Liver (tissue), 9 donors: ENCODE data around the gene UPF1. TPM values are rescaled to one million over a fixed set of nuclear protein-coding genes. Genes with fewer than 3 reads are reported as not detected.

Experiments used
- DNase-seq: peaks from one replicate; pipeline ENCODE4 v3.0.0-alpha.2; 2017; ENCODE audit warnings: low spot score
- H3K27ac ChIP-seq, 2 donors: one replicate each; pipeline ENCODE4 v1.7.0; 2013; ENCODE audit warnings: inconsistent platforms in 2 of 2, low read length in 2 of 2, control low read depth in 1 of 2, low read depth in 1 of 2, mild to moderate bottlenecking in 1 of 2
- H3K27me3 ChIP-seq, 4 donors: one replicate each; pipeline versions ENCODE4 v1.6.1 to v1.7.0; 2013; ENCODE audit warnings: low read length in 3 of 4, inconsistent platforms in 1 of 4, mild to moderate bottlenecking in 1 of 4, moderate library complexity in 1 of 4; ENCODE audit not compliant: control insufficient read depth in 4 of 4, insufficient read depth in 4 of 4
- H3K36me3 ChIP-seq, 4 donors: one replicate each; pipeline versions ENCODE4 v1.6.1 to v1.7.0; 2013; ENCODE audit warnings: low read length in 3 of 4, mild to moderate bottlenecking in 3 of 4, low read depth in 1 of 4, moderate library complexity in 1 of 4; ENCODE audit not compliant: control insufficient read depth in 4 of 4, insufficient read depth in 3 of 4
- H3K4me1 ChIP-seq, 4 donors: one replicate each; pipeline versions ENCODE4 v1.6.1 to v1.7.0; 2013; ENCODE audit warnings: low read length in 3 of 4, mild to moderate bottlenecking in 3 of 4, moderate library complexity in 1 of 4; ENCODE audit not compliant: control insufficient read depth in 4 of 4, insufficient read depth in 4 of 4
- H3K4me3 ChIP-seq, 3 donors: one replicate each; pipeline versions ENCODE4 v1.6.1 to v1.7.0; 2013; ENCODE audit warnings: low read length in 3 of 3, control low read depth in 1 of 3, low read depth in 1 of 3, mild to moderate bottlenecking in 1 of 3
- H3K9ac ChIP-seq, 2 donors: one replicate each; pipeline ENCODE4 v1.7.0; 2013; ENCODE audit warnings: low read length in 2 of 2, mild to moderate bottlenecking in 2 of 2, moderate library complexity in 2 of 2, control low read depth in 1 of 2, low read depth in 1 of 2
- H3K9me3 ChIP-seq, 4 donors: one replicate each; pipeline versions ENCODE4 v1.6.1 to v1.7.0; 2013; ENCODE audit warnings: low read length in 3 of 4; ENCODE audit not compliant: control insufficient read depth in 4 of 4
- CTCF ChIP-seq: fragments of 150-350 bp; IDR thresholded peaks from 2 replicates; pipeline ENCODE4 v1.5.1; 2017; ENCODE audit warnings: improper control_type of control experiment, low read depth, low read length; ENCODE audit not compliant: missing input control
- EGR1 ChIP-seq, 2 donors: IDR thresholded peaks; 2 replicates each; pipeline ENCODE4 v1.6.1; 2016 to 2018; ENCODE audit warnings: antibody characterized with exemption in 2 of 2, low read depth in 2 of 2
- FOXA1 ChIP-seq: IDR thresholded peaks from 2 replicates; pipeline ENCODE4 v1.6.1; 2016; ENCODE audit warnings: antibody characterized with exemption
- FOXA2 ChIP-seq: IDR thresholded peaks from 2 replicates; pipeline ENCODE4 v1.6.1; 2016; ENCODE audit warnings: antibody characterized with exemption
- GABPA ChIP-seq, 2 donors: IDR thresholded peaks in 1 of 2; conservative IDR thresholded peaks in 1 of 2; 2 replicates each; pipeline ENCODE4 v1.6.1; 2016; ENCODE audit warnings: antibody characterized with exemption in 2 of 2, mild to moderate bottlenecking in 1 of 2, moderate library complexity in 1 of 2
- HNF4A ChIP-seq, 2 donors: conservative IDR thresholded peaks; 2 replicates each; pipeline ENCODE4 v1.6.1; 2016; ENCODE audit warnings: antibody characterized with exemption in 2 of 2, mild to moderate bottlenecking in 2 of 2
- HNF4G ChIP-seq: IDR thresholded peaks from 2 replicates; pipeline ENCODE4 v1.6.1; 2016; ENCODE audit warnings: antibody characterized with exemption
- JUND ChIP-seq, 2 donors: IDR thresholded peaks; 2 replicates each; pipeline ENCODE4 v1.6.1; 2016; ENCODE audit warnings: antibody characterized with exemption in 2 of 2
- NR2F2 ChIP-seq: IDR thresholded peaks from 2 replicates; pipeline ENCODE4 v1.6.1; 2016; ENCODE audit warnings: antibody characterized with exemption
- RAD21 ChIP-seq, 2 donors: IDR thresholded peaks; 2 replicates each; pipeline ENCODE4 v1.6.1; 2016; ENCODE audit warnings: antibody characterized with exemption in 2 of 2, mild to moderate bottlenecking in 2 of 2
- RXRA ChIP-seq, 2 donors: IDR thresholded peaks; 2 replicates each; pipeline ENCODE4 v1.6.1; 2017 to 2018; ENCODE audit warnings: antibody characterized with exemption in 2 of 2, mild to moderate bottlenecking in 1 of 2
- SP1 ChIP-seq: IDR thresholded peaks from 2 replicates; pipeline ENCODE4 v1.6.1; 2018; ENCODE audit warnings: antibody characterized with exemption, mild to moderate bottlenecking
- TAF1 ChIP-seq: conservative IDR thresholded peaks from 2 replicates; pipeline ENCODE4 v1.6.1; 2016; ENCODE audit warnings: antibody characterized with exemption, mild to moderate bottlenecking
- YY1 ChIP-seq: IDR thresholded peaks from 2 replicates; pipeline ENCODE4 v1.6.1; 2016; ENCODE audit warnings: antibody characterized with exemption, mild to moderate bottlenecking
- WGBS: extraction: QIAGEN DNeasy Blood & Tissue Kit; methylation state at CpG from one replicate; pipeline ENCODE4 v1.1.7; 2013; 5-methylcytosine and 5-hydroxymethylcytosine counted together
- polyA plus RNA-seq, 2 donors: library from polyadenylated mRNA; stranded (reverse) in 1 of 2; unstranded in 1 of 2; fragments of 200-250 nt in 1 of 2; fragments of >200 nt in 1 of 2; fragmentation: Nextera tagmentation in 1 of 2; extraction: Ambion mirVana in 1 of 2; gene quantifications; one replicate each; pipeline versions ENCODE4 v1.2.1 to v1.2.3, GENCODE V29; 2013 to 2015
- total RNA-seq, 2 donors: library from RNA; depleted of rRNA; stranded (reverse); fragments of >200 nt; gene quantifications; one replicate each; pipeline ENCODE4 v1.2.3, GENCODE V29; 2014
- TF ChIP-seq, protein P1 (sequence below): IDR thresholded peaks from 2 replicates; pipeline ENCODE4 v1.6.1; 2016; ENCODE audit warnings: antibody characterized with exemption
- TF ChIP-seq, protein P2 (sequence below): IDR thresholded peaks from 2 replicates; pipeline ENCODE4 v1.6.1; 2016; ENCODE audit warnings: antibody characterized with exemption
- TF ChIP-seq, protein P3 (sequence below): IDR thresholded peaks from 2 replicates; pipeline ENCODE4 v1.6.1; 2016; ENCODE audit warnings: antibody characterized with exemption, mild to moderate bottlenecking
- TF ChIP-seq, protein P4 (sequence below): IDR thresholded peaks from 2 replicates; pipeline ENCODE4 v1.6.1; 2016; ENCODE audit warnings: antibody characterized with exemption
- donor health status: healthy.
- donor health status: healthy.
- donor health status: healthy.
- donor health status: healthy.
- donor health status: healthy.

The UPF1 gene
- total and polyA plus RNA-seq, 4 donors = 5.7 to 51.0 (median 35.2) TPM

DNA sequence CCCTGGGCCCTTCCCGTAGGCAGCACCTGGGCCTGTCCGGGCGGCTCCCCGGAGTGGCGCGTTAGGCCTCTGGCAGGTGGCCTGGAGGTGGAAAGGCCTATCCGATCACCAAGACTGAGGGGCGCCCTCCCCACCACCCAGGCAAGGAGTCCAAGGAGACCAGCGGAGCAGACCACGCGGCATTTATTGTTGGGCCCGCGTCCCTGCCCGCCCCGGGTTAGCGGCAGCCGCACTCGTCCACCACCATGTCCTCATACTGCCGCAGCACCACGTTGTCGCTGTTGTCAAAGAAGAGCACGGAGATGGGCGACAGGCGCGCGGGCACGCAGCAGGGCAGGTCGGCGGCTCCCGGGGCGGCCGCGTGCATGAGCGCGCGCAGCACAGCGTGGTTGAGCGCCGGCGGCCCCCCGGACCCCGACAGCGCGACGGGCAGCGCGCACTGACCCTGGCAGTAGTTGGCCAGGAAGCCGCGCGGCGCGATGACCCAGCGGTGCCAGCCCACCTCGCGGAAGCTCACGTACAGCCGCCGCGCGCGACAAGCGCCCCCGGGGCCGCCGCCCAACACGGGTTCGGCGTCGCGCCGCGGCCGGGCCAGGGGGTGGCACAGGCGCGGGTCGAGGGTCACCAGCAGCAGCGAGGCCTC, 36.7 kb downstream of the UPF1 start (continued):
- TF ChIP-seq CTCF (no peak), FOXA1 (no peak), HNF4G (no peak), RAD21 (IDR thresholded peaks at IDR 0.05) (no peak)

- no peak for DNase-seq
- H3K4me3 ChIP-seq = peak overlapping the region in 1 of 3 donors; percentile 22
- H3K36me3 ChIP-seq = peaks cover 11 to 35% (median 18%) of the 10 kb centered on the region in 4 donors
- no peak overlapping the region for H3K27ac ChIP-seq
- no peaks in the 10 kb centered on the region for H3K9me3 ChIP-seq
- 19% methylated on average over 71 of the region's 71 CpGs for WGBS
- H3K27me3 ChIP-seq = no peaks in the 10 kb centered on the region
- H3K9ac ChIP-seq = no peak overlapping the region
- peaks cover 0 to 17% (median 7%) of the 10 kb centered on the region in 4 donors for H3K4me1 ChIP-seq
- TF ChIP-seq RXRA (IDR thresholded peaks at IDR 0.05) (no peak), FOXA1 (no peak), NR2F2 (no peak), FOXA2 (no peak), HNF4A (conservative IDR thresholded peaks at IDR 0.05) (no peak), EGR1 (IDR thresholded peaks at IDR 0.05; ENCODE audit: low read depth in 2 of 2) (no peak), SP1 (no peak), HNF4G (no peak), CTCF (no peak), RAD21 (IDR thresholded peaks at IDR 0.05) (no peak), GABPA (IDR thresholded peaks at IDR 0.05 in 1 of 2, conservative IDR thresholded peaks at IDR 0.05 in 1 of 2) (no peak), YY1 (no peak), JUND (IDR thresholded peaks at IDR 0.05) (no peak), TAF1 (no peak)
- TF ChIP-seq, protein P1, sequence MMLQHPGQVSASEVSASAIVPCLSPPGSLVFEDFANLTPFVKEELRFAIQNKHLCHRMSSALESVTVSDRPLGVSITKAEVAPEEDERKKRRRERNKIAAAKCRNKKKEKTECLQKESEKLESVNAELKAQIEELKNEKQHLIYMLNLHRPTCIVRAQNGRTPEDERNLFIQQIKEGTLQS = no peak
- TF ChIP-seq, protein P2, sequence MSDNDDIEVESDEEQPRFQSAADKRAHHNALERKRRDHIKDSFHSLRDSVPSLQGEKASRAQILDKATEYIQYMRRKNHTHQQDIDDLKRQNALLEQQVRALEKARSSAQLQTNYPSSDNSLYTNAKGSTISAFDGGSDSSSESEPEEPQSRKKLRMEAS = no peak
- TF ChIP-seq, protein P3, sequence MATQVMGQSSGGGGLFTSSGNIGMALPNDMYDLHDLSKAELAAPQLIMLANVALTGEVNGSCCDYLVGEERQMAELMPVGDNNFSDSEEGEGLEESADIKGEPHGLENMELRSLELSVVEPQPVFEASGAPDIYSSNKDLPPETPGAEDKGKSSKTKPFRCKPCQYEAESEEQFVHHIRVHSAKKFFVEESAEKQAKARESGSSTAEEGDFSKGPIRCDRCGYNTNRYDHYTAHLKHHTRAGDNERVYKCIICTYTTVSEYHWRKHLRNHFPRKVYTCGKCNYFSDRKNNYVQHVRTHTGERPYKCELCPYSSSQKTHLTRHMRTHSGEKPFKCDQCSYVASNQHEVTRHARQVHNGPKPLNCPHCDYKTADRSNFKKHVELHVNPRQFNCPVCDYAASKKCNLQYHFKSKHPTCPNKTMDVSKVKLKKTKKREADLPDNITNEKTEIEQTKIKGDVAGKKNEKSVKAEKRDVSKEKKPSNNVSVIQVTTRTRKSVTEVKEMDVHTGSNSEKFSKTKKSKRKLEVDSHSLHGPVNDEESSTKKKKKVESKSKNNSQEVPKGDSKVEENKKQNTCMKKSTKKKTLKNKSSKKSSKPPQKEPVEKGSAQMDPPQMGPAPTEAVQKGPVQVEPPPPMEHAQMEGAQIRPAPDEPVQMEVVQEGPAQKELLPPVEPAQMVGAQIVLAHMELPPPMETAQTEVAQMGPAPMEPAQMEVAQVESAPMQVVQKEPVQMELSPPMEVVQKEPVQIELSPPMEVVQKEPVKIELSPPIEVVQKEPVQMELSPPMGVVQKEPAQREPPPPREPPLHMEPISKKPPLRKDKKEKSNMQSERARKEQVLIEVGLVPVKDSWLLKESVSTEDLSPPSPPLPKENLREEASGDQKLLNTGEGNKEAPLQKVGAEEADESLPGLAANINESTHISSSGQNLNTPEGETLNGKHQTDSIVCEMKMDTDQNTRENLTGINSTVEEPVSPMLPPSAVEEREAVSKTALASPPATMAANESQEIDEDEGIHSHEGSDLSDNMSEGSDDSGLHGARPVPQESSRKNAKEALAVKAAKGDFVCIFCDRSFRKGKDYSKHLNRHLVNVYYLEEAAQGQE = no peak
- TF ChIP-seq, protein P4, sequence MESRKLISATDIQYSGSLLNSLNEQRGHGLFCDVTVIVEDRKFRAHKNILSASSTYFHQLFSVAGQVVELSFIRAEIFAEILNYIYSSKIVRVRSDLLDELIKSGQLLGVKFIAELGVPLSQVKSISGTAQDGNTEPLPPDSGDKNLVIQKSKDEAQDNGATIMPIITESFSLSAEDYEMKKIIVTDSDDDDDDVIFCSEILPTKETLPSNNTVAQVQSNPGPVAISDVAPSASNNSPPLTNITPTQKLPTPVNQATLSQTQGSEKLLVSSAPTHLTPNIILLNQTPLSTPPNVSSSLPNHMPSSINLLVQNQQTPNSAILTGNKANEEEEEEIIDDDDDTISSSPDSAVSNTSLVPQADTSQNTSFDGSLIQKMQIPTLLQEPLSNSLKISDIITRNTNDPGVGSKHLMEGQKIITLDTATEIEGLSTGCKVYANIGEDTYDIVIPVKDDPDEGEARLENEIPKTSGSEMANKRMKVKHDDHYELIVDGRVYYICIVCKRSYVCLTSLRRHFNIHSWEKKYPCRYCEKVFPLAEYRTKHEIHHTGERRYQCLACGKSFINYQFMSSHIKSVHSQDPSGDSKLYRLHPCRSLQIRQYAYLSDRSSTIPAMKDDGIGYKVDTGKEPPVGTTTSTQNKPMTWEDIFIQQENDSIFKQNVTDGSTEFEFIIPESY = no peak
Observed at GRCh38 chr19:18869023-18869618, 37.4 kb downstream of the UPF1 start.
